Tibial artery (tissue), 4 donors: Measurements from ENCODE around the gene HDAC11.

Source experiments
- DNase-seq, 2 donors: peaks; one replicate each; pipeline ENCODE4 v3.0.0-alpha.2; 2019
- H3K27ac ChIP-seq, 2 donors: fragments of 200-600 bp; sonication (generic) in 1 of 2; 1 replicate in 1 of 2; 2 replicates in 1 of 2; pipeline ENCODE4 v1.5.1; 2018 to 2019; ENCODE audit warnings: mild to moderate bottlenecking in 1 of 2
- H3K27me3 ChIP-seq, 2 donors: fragments of 200-600 bp; sonication (generic) in 1 of 2; one replicate each; pipeline versions ENCODE4 v1.5.1 to v1.6.0; 2016 to 2019
- H3K36me3 ChIP-seq, 3 donors: fragments of 200-600 bp; sonication (generic) in 2 of 3; one replicate each; pipeline ENCODE4 v1.5.1; 2016 to 2019; ENCODE audit warnings: mild to moderate bottlenecking in 2 of 3
- H3K4me1 ChIP-seq, 4 donors: fragments of 200-600 bp; sonication (generic) in 2 of 4; 1 replicate in 3 of 4; 2 replicates in 1 of 4; pipeline ENCODE4 v1.5.1; 2016 to 2019
- H3K4me3 ChIP-seq, 2 donors: fragments of 200-600 bp; sonication (generic) in 1 of 2; 1 replicate in 1 of 2; 2 replicates in 1 of 2; pipeline ENCODE4 v1.5.1; 2018 to 2019; ENCODE audit warnings: mild to moderate bottlenecking in 2 of 2
- H3K9me3 ChIP-seq, 3 donors: fragments of 200-600 bp; sonication (generic) in 1 of 3; one replicate each; pipeline ENCODE4 v1.5.1; 2016 to 2019
- CTCF ChIP-seq, 2 experiments: fragments of 200-600 bp in 1 of 2; fragments of 450-650 bp in 1 of 2; IDR thresholded peaks; one replicate each; pipeline ENCODE4 v1.5.1; 2017 to 2019; ENCODE audit warnings: antibody characterized with exemption in 2 of 2, mild to moderate bottlenecking in 1 of 2, moderate library complexity in 1 of 2
- intact Hi-C: fragments of 100-400 bp; cut with DNase I; formaldehyde crosslinking; loops from one replicate; pipeline ENCODE4 v1.15.0; 2023; ENCODE audit warnings: low total_unique reads

Gene HDAC11

GRCh38 chr3:13509816-13510192, 29.7 kb downstream of the HDAC11 start:
- no peak overlapping the region for H3K27ac ChIP-seq
- no peak for TF ChIP-seq CTCF (IDR thresholded peaks at IDR 0.05)
- peak in 1 of 2 donors; percentile 57 for DNase-seq
- no peak overlapping the region for H3K4me3 ChIP-seq
- H3K36me3 ChIP-seq: peaks cover 0 to 14% (median 0%) of the 10 kb centered on the region in 3 donors
- H3K27me3 ChIP-seq: no peaks in the 10 kb centered on the region
- no peaks in the 10 kb centered on the region for H3K9me3 ChIP-seq
- peaks cover 0 to 13% (median 0%) of the 10 kb centered on the region in 4 donors for H3K4me1 ChIP-seq
- intact Hi-C loops: no loop called here

- Histone ChIP-seq H3K27me3 (no peaks in the 10 kb centered on the region), H3K27ac (no peak overlapping the region), H3K4me1 (peaks cover 0 to 30% (median 13%) of the 10 kb centered on the region in 4 donors), H3K9me3 (no peaks in the 10 kb centered on the region), H3K36me3 (no peaks in the 10 kb centered on the region), H3K4me3 (no peak overlapping the region)
- intact Hi-C loops: no loop called here
- DNase-seq: peak in 1 of 2 donors; percentile 52
- no peak for TF ChIP-seq CTCF (IDR thresholded peaks at IDR 0.05)
Observed at GRCh38 chr3:13512451-13512850, 32.3 kb downstream of the HDAC11 start.

- TF ChIP-seq CTCF (IDR thresholded peaks at IDR 0.05): no peak
- DNase-seq: peak in 1 of 2 donors; percentile 60
- no peaks in the 10 kb centered on the region for H3K27me3 ChIP-seq
- intact Hi-C loops: no loop called here
- H3K27ac ChIP-seq: no peak overlapping the region
- H3K4me1 ChIP-seq: peaks cover 0 to 26% (median 19%) of the 10 kb centered on the region in 4 donors
- no peaks in the 10 kb centered on the region for H3K36me3 ChIP-seq
- no peaks in the 10 kb centered on the region for H3K9me3 ChIP-seq
- no peak overlapping the region for H3K4me3 ChIP-seq
Observed at GRCh38 chr3:13513051-13513912, 33.2 kb downstream of the HDAC11 start.

- TF ChIP-seq CTCF (IDR thresholded peaks at IDR 0.05): no peak
- Histone ChIP-seq H3K4me1 (peaks cover 0 to 33% (median 25%) of the 10 kb centered on the region in 4 donors), H3K27ac (no peak overlapping the region), H3K4me3 (no peak overlapping the region), H3K36me3 (no peaks in the 10 kb centered on the region), H3K9me3 (no peaks in the 10 kb centered on the region), H3K27me3 (no peaks in the 10 kb centered on the region)
- intact Hi-C loops: no loop called here
- DNase-seq: no peak
Observed at GRCh38 chr3:13513913-13514517, 33.9 kb downstream of the HDAC11 start.

- Histone ChIP-seq H3K27me3 (no peaks in the 10 kb centered on the region), H3K4me1 (peaks cover 0 to 38% (median 25%) of the 10 kb centered on the region in 4 donors), H3K27ac (no peak overlapping the region), H3K9me3 (no peaks in the 10 kb centered on the region), H3K4me3 (no peak overlapping the region), H3K36me3 (no peaks in the 10 kb centered on the region)
- TF ChIP-seq CTCF (IDR thresholded peaks at IDR 0.05): no peak
- intact Hi-C loops: no loop called here
- DNase-seq: no peak
Observed at GRCh38 chr3:13514639-13515435, 34.7 kb downstream of the HDAC11 start.
